Ascending aorta (tissue), 2 donors: ENCODE data around the gene IL34. TPM values are rescaled to one million over a fixed set of nuclear protein-coding genes. Genes with fewer than 3 reads are reported as not detected.
A peak's percentile ranks its signal among the peaks of the same experiment; 100 is the strongest.

Experiments used
- DNase-seq, 2 donors: peaks; one replicate each; pipeline ENCODE4 v3.0.0-alpha.2; 2019; ENCODE audit warnings: low spot score in 2 of 2
- H3K27ac ChIP-seq, 2 donors: fragments of 200-600 bp; sonication (generic); one replicate each; pipeline ENCODE4 v1.5.1; 2016 to 2017; ENCODE audit warnings: mild to moderate bottlenecking in 1 of 2
- H3K27me3 ChIP-seq: fragments of 200-600 bp; sonication (generic); one replicate; pipeline ENCODE4 v1.5.1; 2017
- H3K36me3 ChIP-seq, 2 donors: fragments of 200-600 bp; sonication (generic); one replicate each; pipeline ENCODE4 v1.5.1; 2016
- H3K4me1 ChIP-seq, 2 donors: fragments of 200-600 bp; sonication (generic); one replicate each; pipeline ENCODE4 v1.5.1; 2016 to 2017; ENCODE audit warnings: mild to moderate bottlenecking in 1 of 2
- H3K4me3 ChIP-seq, 2 donors: fragments of 200-600 bp; sonication (generic); one replicate each; pipeline ENCODE4 v1.5.1; 2016 to 2017; ENCODE audit warnings: mild to moderate bottlenecking in 1 of 2
- H3K9me3 ChIP-seq, 2 donors: fragments of 200-600 bp; sonication (generic); one replicate each; pipeline ENCODE4 v1.5.1; 2016
- intact Hi-C: fragments of 100-400 bp; cut with DNase I; formaldehyde crosslinking; loops from one replicate; pipeline ENCODE4 v1.15.1; 2023
- total RNA-seq: library from RNA; depleted of rRNA; stranded (reverse); fragments of >200 nt; gene quantifications from one replicate; pipeline ENCODE4 v1.1.0, GENCODE V29; 2016
- TF ChIP-seq, protein P1 (sequence below), 3 experiments: fragments of 200-600 bp in 2 of 3; fragments of 450-650 bp in 1 of 3; sonication (generic) in 2 of 3; IDR thresholded peaks; one replicate each; pipeline ENCODE4 v1.5.1; 2016 to 2019; ENCODE audit warnings: antibody characterized with exemption in 3 of 3, mild to moderate bottlenecking in 1 of 3, moderate library complexity in 1 of 3

IL34 gene
- total RNA-seq, 1 donor from 2014 or later, result 116 TPM

DNA sequence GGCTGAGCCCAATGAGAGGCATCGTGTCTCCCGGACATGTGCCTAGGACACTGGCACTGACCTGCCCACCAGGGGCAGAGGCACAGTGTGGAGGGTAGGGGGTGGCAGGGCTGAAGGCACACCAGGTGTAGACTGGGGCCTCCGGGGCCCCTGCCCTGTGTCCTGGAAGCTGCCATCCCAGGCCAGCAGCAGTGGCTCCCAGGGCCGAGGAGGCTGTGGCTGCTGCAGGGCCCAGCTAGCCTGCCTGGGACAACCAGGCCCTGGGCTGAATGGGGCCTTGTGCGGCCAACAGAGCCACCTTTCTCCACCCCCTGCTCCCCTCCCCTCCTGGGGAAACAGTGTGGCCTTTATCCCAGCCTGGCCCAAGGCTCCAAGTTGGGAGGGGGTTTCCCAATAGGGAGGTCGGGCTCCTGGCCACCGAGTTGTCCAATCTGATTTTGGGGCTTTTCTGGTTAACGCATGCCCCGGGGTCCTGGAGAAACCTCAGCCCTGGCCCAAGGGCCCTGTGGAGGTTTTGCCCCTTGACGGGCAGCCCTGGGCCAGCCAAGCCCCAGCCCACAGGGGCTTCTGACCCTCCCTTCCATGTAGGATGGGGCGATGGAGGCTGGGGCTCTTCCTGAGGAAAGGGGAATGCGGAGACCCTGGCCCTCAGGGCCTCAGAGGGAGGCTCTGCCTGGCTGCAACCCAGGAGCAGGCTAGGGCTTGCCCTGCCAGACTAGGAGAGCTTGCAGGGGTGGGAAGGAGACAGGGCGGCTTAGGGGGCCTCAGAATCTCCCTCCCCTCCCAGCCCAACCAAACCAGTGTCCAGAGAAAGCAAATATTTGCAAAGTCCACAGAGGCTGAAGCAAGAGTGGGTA lies 35.3 kb downstream of the IL34 start:
- intact Hi-C loops, result loop anchor here (10.0 kb wide), 1 partner anchor 883 kb away; no protein-coding TSS in a partner anchor
- Histone ChIP-seq H3K4me1 (peaks cover 18 to 53% of the 10 kb centered on the region in 2 donors), H3K4me3 (peak overlapping the region in 1 of 2 donors; percentile 91)

DNA sequence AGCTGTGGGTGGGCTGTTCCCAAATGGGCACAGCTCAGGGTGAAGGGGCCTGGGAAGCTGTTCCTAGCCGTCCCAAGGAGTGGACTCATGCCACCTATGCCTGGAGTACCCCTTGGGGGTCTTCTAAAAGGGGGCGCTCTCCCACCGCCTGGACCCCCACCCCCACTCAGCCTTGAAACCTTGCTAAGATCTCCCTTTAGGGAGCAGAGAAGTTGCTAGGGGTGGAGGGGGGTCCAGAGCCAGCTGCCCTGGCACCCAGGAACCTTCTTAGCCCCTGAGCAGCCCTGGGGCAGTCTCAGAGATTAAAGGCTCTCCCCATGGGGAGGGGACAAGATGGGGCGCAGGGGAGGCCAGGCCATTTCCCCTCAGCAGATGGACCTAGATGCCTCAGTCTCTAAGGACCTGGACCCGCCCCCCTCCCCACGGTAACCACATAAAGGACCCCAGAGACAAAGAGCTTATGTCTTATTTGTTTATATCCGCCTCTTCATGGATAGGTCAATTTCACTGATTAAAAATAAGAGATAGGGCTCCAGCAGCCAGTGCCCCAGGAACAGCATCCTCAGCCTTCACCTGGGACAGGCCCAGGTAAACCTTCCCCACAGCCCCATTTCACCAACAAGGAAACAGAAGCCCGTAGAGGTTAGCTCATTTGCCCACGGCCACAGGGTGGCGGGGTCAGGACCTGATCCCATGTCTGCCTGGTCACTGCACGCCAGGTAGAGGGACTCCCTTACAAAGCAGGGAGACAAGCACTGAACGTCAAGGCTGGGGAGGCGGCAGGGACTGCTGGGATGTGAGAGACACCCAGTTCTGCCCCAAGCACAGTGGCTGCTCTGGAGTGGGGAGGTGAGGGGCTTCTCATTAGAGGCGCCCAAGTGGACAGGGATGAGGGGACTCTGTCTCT lies 36.1 kb downstream of the IL34 start:
- H3K27me3 ChIP-seq, result no peaks in the 10 kb centered on the region
- peaks cover 18 to 59% of the 10 kb centered on the region in 2 donors for H3K4me1 ChIP-seq
- intact Hi-C loops, result loop anchor here (10.0 kb wide), 1 partner anchor 882 kb away; no protein-coding TSS in a partner anchor
- H3K9me3 ChIP-seq, result no peaks in the 10 kb centered on the region
- H3K27ac ChIP-seq, result peak overlapping the region; percentile 74 to 84
- TF ChIP-seq, protein P1, sequence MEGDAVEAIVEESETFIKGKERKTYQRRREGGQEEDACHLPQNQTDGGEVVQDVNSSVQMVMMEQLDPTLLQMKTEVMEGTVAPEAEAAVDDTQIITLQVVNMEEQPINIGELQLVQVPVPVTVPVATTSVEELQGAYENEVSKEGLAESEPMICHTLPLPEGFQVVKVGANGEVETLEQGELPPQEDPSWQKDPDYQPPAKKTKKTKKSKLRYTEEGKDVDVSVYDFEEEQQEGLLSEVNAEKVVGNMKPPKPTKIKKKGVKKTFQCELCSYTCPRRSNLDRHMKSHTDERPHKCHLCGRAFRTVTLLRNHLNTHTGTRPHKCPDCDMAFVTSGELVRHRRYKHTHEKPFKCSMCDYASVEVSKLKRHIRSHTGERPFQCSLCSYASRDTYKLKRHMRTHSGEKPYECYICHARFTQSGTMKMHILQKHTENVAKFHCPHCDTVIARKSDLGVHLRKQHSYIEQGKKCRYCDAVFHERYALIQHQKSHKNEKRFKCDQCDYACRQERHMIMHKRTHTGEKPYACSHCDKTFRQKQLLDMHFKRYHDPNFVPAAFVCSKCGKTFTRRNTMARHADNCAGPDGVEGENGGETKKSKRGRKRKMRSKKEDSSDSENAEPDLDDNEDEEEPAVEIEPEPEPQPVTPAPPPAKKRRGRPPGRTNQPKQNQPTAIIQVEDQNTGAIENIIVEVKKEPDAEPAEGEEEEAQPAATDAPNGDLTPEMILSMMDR (IDR thresholded peaks at IDR 0.05), result no peak
- H3K4me3 ChIP-seq, result peak overlapping the region in 1 of 2 donors; percentile 91
- DNase-seq, result no peak
- peaks cover 20 to 29% of the 10 kb centered on the region in 2 donors for H3K36me3 ChIP-seq

More for the DNA sequence above, 35.3 kb downstream of the IL34 start:
- H3K36me3 ChIP-seq, result peaks cover 26 to 37% of the 10 kb centered on the region in 2 donors
- H3K27ac ChIP-seq, result peak overlapping the region; percentile 74 to 84
- TF ChIP-seq, protein P1 (IDR thresholded peaks at IDR 0.05), result no peak
- no peaks in the 10 kb centered on the region for H3K27me3 ChIP-seq
- H3K9me3 ChIP-seq, result no peaks in the 10 kb centered on the region
- no peak for DNase-seq

DNA sequence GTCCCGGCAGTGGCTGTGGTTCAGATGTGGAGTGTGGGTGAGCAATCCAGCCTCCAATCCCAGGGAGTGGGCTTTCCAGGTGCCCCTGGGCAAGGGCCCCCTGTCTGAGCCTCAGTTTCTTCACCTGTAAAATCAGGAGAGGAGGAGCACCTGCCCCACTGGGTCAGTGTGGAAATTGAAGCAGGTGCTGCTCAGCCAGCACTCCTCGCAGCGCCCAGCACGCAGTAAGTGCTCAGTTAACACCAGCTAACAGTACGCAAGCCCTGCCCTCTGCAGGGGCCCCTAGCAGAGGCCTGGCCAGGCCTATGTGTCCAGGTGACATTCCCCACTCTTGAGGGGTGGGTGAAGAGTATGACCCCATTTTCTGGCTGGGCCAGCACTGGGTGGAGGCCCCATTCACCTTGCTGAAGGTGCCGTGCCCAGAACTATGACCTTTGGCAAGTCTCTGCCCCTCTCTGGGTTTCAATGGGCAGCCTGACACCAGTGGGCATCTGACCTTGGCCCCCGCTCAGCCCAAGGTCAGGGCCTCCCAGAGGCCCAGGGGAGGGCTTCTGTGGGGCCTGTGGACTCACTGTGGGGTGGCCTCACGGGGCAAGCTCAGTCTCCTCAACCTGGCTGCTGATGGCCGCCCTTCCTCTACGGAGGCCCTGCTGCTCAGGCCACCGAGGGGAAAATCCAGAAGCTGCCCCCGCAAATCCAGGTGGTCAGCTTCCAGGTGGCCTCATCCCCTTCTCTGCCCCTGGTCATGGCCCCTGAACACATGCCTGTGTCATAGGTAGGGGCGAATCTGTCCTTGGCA lies 37.0 kb downstream of the IL34 start:
- no peak for DNase-seq

DNA sequence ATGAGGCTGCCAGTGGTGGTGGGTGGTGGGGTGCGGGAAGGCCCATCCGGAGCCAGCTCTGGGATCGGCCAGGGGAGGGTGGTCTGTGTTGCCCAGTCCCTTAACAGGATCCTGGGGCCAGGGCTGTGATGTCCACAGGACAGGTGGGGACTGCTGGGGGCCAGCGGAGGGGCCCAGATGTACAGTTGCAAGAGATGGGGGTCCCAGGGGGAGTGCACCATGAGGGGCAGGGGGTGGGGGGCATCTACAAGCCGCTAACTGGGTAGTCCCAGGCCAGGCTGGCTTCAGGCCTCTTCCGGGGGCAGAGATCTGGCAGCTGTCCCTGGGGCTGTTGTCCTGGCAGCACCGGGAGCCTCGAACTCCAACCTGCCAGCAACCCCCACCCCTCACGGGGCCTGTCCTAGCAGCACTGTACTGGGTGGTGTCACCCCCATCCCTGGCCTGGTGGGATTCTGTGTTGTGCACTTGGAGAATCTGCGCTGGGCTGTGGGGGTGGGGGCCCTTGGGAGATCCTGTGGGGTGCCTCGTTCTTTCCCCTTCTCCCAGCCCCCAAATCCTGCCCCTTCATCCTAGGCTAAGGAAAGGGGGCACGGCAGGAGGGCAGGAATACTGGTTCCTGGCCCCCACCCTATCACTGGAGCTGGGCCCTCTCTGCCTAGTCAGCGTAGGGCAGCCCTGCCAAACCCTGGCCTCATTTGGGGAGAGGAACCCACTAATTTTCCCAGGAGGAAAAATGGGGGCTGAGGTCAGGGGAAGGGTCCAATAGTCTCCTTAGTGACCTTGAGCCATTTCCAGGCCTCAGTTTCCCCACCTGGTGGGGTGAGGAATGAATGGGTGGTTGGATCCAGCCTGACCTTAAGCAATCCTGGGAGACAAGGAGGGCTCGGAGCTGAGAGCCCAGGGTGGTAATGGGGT lies 38.0 kb downstream of the IL34 start:
- H3K9me3 ChIP-seq, result no peaks in the 10 kb centered on the region
- H3K4me3 ChIP-seq, result peak overlapping the region; percentile 89 to 91
- H3K4me1 ChIP-seq, result peaks cover 30 to 78% of the 10 kb centered on the region in 2 donors
- no peak for DNase-seq
- TF ChIP-seq, protein P1 (IDR thresholded peaks at IDR 0.05), result no peak
- H3K27ac ChIP-seq, result peak overlapping the region; percentile 74 to 84
- intact Hi-C loops, result loop anchor here (2.0 to 10.0 kb wide), 4 partner anchors 30 to 880 kb away; no protein-coding TSS in a partner anchor
- H3K36me3 ChIP-seq, result peaks cover 1 to 10% of the 10 kb centered on the region in 2 donors
- H3K27me3 ChIP-seq, result no peaks in the 10 kb centered on the region

More for the DNA sequence above, 37.0 kb downstream of the IL34 start:
- TF ChIP-seq, protein P1 (IDR thresholded peaks at IDR 0.05), result no peak
- H3K4me1 ChIP-seq, result peaks cover 24 to 67% of the 10 kb centered on the region in 2 donors
- peak overlapping the region; percentile 89 to 91 for H3K4me3 ChIP-seq
- H3K9me3 ChIP-seq, result no peaks in the 10 kb centered on the region
- peaks cover 12 to 20% of the 10 kb centered on the region in 2 donors for H3K36me3 ChIP-seq
- H3K27me3 ChIP-seq, result no peaks in the 10 kb centered on the region
- intact Hi-C loops, result loop anchor here (10.0 kb wide), 1 partner anchor 881 kb away; no protein-coding TSS in a partner anchor
- peak overlapping the region; percentile 74 to 84 for H3K27ac ChIP-seq
